Panc1 (cell line): Measurements from ENCODE around the gene SNX13.

Source experiments
- TCF7L2 ChIP-seq: IDR thresholded peaks from 2 replicates; pipeline ENCODE4 v1.6.1; 2011; ENCODE audit warnings: mild to moderate bottlenecking, low read depth, low read length, inconsistent platforms
- TF ChIP-seq, protein P1 (sequence below): fragments of 450-650 bp; IDR thresholded peaks from 2 replicates; pipeline ENCODE4 v1.5.1; 2017; ENCODE audit warnings: mild to moderate bottlenecking

GRCh38 chr7:17743316-17743715, 197.0 kb downstream of the SNX13 start:
- TF ChIP-seq, protein P1, sequence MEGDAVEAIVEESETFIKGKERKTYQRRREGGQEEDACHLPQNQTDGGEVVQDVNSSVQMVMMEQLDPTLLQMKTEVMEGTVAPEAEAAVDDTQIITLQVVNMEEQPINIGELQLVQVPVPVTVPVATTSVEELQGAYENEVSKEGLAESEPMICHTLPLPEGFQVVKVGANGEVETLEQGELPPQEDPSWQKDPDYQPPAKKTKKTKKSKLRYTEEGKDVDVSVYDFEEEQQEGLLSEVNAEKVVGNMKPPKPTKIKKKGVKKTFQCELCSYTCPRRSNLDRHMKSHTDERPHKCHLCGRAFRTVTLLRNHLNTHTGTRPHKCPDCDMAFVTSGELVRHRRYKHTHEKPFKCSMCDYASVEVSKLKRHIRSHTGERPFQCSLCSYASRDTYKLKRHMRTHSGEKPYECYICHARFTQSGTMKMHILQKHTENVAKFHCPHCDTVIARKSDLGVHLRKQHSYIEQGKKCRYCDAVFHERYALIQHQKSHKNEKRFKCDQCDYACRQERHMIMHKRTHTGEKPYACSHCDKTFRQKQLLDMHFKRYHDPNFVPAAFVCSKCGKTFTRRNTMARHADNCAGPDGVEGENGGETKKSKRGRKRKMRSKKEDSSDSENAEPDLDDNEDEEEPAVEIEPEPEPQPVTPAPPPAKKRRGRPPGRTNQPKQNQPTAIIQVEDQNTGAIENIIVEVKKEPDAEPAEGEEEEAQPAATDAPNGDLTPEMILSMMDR, result no peak
- no peak for TF ChIP-seq TCF7L2
